GM19240 (cell line): ENCODE data around the gene KCNJ10.

Experiments
- DNase-seq: peaks from one replicate; pipeline ENCODE4 v3.0.0; 2011; ENCODE audit warnings: low spot score; ENCODE audit not compliant: insufficient read length

The KCNJ10 gene

GRCh38 chr1:159964144-159964543 lies 105.8 kb downstream of the KCNJ10 start:
- DNase-seq: no peak

DNA sequence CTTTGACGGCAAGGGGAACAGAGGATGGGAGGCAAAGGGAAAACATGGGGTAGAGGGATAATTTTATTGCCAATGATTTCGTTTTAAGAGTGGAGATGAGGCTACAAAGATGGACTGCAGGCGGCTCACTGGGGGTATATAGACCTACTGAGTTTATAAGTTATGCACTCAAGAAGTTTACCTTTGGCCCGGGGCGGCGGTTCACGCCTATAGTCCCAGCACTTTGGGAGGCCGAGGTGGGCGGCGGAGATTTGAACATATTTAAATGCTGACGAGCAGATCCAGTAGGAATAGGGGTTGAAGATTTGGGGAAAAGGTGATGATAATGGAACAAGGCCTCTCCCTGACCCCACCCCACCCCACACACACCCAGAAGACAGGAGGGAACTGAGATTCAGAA lies 107.8 kb downstream of the KCNJ10 start:
- DNase-seq: no peak

GRCh38 chr1:159961636-159962035 lies 108.3 kb downstream of the KCNJ10 start:
- no peak for DNase-seq

DNA sequence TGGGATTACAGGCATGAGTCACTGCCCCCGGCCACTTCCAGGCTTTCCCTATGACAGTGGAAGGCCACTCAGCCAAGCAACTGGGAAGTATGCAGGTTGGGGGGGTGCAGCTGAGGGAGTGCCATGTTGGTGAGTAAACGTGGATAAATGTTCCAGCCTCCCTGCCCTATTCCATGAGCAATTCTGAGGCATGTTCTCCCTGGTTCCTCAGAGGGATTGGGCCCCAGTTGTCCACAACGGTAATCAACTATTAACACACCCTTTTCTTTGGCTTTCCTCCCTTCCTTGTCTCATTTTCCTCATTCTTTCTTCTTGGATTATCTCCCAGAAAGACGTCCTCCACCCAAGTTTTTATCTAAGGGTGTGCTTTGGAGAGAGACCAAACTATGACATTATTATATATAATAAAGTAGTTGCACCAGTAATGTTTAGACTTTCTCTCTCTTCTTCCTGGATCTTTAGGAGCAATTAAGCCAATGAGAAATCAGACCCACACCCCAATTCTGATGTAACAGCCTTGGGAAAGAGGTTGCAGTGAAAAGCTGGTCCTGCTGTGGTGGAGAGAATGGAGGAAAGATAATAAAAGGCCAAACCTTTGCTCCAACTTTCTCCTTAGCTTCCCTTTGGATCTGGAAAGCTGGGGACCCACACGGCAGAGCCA lies 109.1 kb downstream of the KCNJ10 start:
- DNase-seq: no peak

- no peak for DNase-seq
Measured at GRCh38 chr1:159959451-159959850, 110.5 kb downstream of the KCNJ10 start.

GRCh38 chr1:159958719-159959380 lies 111.1 kb downstream of the KCNJ10 start:
- no peak for DNase-seq

GRCh38 chr1:159957824-159958268 lies 112.1 kb downstream of the KCNJ10 start:
- DNase-seq: no peak

GRCh38 chr1:159955456-159955855 lies 114.5 kb downstream of the KCNJ10 start:
- DNase-seq: no peak

- DNase-seq: no peak
Measured at GRCh38 chr1:159953536-159954515, 116.1 kb downstream of the KCNJ10 start, which contains the start of gene SLAMF9. Gene SLAMF9, minus strand, starts transcription at chr1:159954237. Its CDS starts 100 bp downstream, at chr1:159954137.

GRCh38 chr1:159952932-159953331 lies 117.0 kb downstream of the KCNJ10 start:
- no peak for DNase-seq

- no peak for DNase-seq
Measured at GRCh38 chr1:159951551-159951950, 118.4 kb downstream of the KCNJ10 start.

- DNase-seq: no peak
Measured at GRCh38 chr1:159951016-159951415, 118.9 kb downstream of the KCNJ10 start.

- no peak for DNase-seq
Measured at GRCh38 chr1:159949981-159950381, 120.0 kb downstream of the KCNJ10 start.

- no peak for DNase-seq
Measured at GRCh38 chr1:159949123-159949522, 120.8 kb downstream of the KCNJ10 start.
